ENCODE results near the gene NR4A3.
A peak's percentile ranks its signal among the peaks of the same experiment; 100 is the strongest.

Gene NR4A3

GRCh38 chr9:99801775-99802174, 19.9 kb upstream of the NR4A3 start:
- no peak for TF ChIP-seq ZBTB7A (IDR thresholded peaks at IDR 0.05; ENCODE audit: low read depth)
- no peak for TF ChIP-seq RAD21 (IDR thresholded peaks at IDR 0.05; ENCODE audit: low read depth)
- no peak for TF ChIP-seq EP300 (IDR thresholded peaks at IDR 0.05; ENCODE audit: borderline replicate concordance)
- TF ChIP-seq CREB1 (IDR thresholded peaks at IDR 0.05; ENCODE audit: low read depth) = no peak
- TF ChIP-seq REST (IDR thresholded peaks at IDR 0.05; ENCODE audit: low read depth) = no peak
- TF ChIP-seq TEAD4 (IDR thresholded peaks at IDR 0.05) = no peak
- TF ChIP-seq YY1 (IDR thresholded peaks at IDR 0.05; ENCODE audit: low read depth) = no peak
- no peak for TF ChIP-seq MAX (IDR thresholded peaks at IDR 0.05)
- no peak for TF ChIP-seq TAF1 (IDR thresholded peaks at IDR 0.05; ENCODE audit: low read depth)
- TF ChIP-seq CEBPB (IDR thresholded peaks at IDR 0.05) = no peak
- no peak for TF ChIP-seq FOXM1 (IDR thresholded peaks at IDR 0.05; ENCODE audit: borderline replicate concordance, low read depth)
- TF ChIP-seq USF1 (IDR thresholded peaks at IDR 0.05) = no peak
- TF ChIP-seq TCF12 (IDR thresholded peaks at IDR 0.05; ENCODE audit: low read depth) = no peak
- TF ChIP-seq EGR1 (IDR thresholded peaks at IDR 0.05) = no peak
- no peak for TF ChIP-seq NFIC (IDR thresholded peaks at IDR 0.05)

GRCh38 chr9:99803694-99804093, 18.0 kb upstream of the NR4A3 start:
- no peak for TF ChIP-seq TCF12 (IDR thresholded peaks at IDR 0.05; ENCODE audit: low read depth)
- TF ChIP-seq MAX (IDR thresholded peaks at IDR 0.05) = no peak
- TF ChIP-seq USF1 (IDR thresholded peaks at IDR 0.05) = no peak
- TF ChIP-seq EGR1 (IDR thresholded peaks at IDR 0.05) = no peak
- no peak for TF ChIP-seq TEAD4 (IDR thresholded peaks at IDR 0.05)
- TF ChIP-seq CREB1 (IDR thresholded peaks at IDR 0.05; ENCODE audit: low read depth) = no peak
- TF ChIP-seq REST (IDR thresholded peaks at IDR 0.05; ENCODE audit: low read depth) = no peak
- no peak for TF ChIP-seq EP300 (IDR thresholded peaks at IDR 0.05; ENCODE audit: borderline replicate concordance)
- no peak for TF ChIP-seq RAD21 (IDR thresholded peaks at IDR 0.05; ENCODE audit: low read depth)
- TF ChIP-seq CEBPB (IDR thresholded peaks at IDR 0.05) = no peak
- no peak for TF ChIP-seq TAF1 (IDR thresholded peaks at IDR 0.05; ENCODE audit: low read depth)

GRCh38 chr9:99807276-99807852, 14.3 kb upstream of the NR4A3 start:
- no peak for TF ChIP-seq TEAD4 (IDR thresholded peaks at IDR 0.05)
- no peak for TF ChIP-seq TCF12 (IDR thresholded peaks at IDR 0.05; ENCODE audit: low read depth)
- TF ChIP-seq RAD21 (IDR thresholded peaks at IDR 0.05; ENCODE audit: low read depth) = peak; percentile 71

- TF ChIP-seq ZBTB7A (IDR thresholded peaks at IDR 0.05; ENCODE audit: low read depth) (no peak), CEBPB (IDR thresholded peaks at IDR 0.05) (no peak), TEAD4 (IDR thresholded peaks at IDR 0.05) (no peak), FOXM1 (IDR thresholded peaks at IDR 0.05; ENCODE audit: borderline replicate concordance, low read depth) (no peak), REST (IDR thresholded peaks at IDR 0.05; ENCODE audit: low read depth) (no peak), TCF12 (IDR thresholded peaks at IDR 0.05; ENCODE audit: low read depth) (no peak), TAF1 (IDR thresholded peaks at IDR 0.05; ENCODE audit: low read depth) (no peak), USF1 (IDR thresholded peaks at IDR 0.05) (no peak), CREB1 (IDR thresholded peaks at IDR 0.05; ENCODE audit: low read depth) (no peak)
Observed at GRCh38 chr9:99807956-99808355, 13.7 kb upstream of the NR4A3 start.

Data from Ishikawa (cell line).